Nasal cavity respiratory epithelium epithelial cell of viscerocranial mucosa (primary cell): ENCODE measurements around the gene PRPS1. TPM values are rescaled to one million over a fixed set of nuclear protein-coding genes. Genes with fewer than 3 reads are reported as not detected.

Experiments
- total RNA-seq: library from RNA; depleted of rRNA; stranded (reverse); fragments of >200 nt; gene quantifications from 2 replicates; pipeline ENCODE4 v1.2.3, GENCODE V29; 2014

Gene PRPS1
- total RNA-seq, result 9.9 and 21.9 TPM in 2 replicates

GRCh38 chrX:107627838-107628661, at the start of gene PRPS1:
PRPS1 (plus strand) TSS chrX:107628510; CDS start chrX:107628629, 119 bp downstream.

Other genes starting within 250 kb of the PRPS1 start
- under 0.01 TPM in 1 of 2 replicates, not detected in the other for gene FRMPD3, start 178.9 kb upstream of the PRPS1 start, total RNA-seq
- gene TSC22D3, start 147.3 kb downstream of the PRPS1 start, total RNA-seq, result 75.5 and 148 TPM in 2 replicates
- not detected in 2 replicates for gene NCBP2L, start 149.2 kb downstream of the PRPS1 start, total RNA-seq
- gene MID2, start 197.4 kb downstream of the PRPS1 start, total RNA-seq, result 24.9 and 31.2 TPM in 2 replicates